HG03139 (cell line): ENCODE data around the gene HM13.
"Not testable (repeated sequence)": the region's sequence is repeated elsewhere in the genome, so short reads cannot be mapped to it uniquely, and the experiment has no call there.

Experiments
- ATAC-seq: cut with Tn5 transposase; IDR thresholded peaks from one replicate; pipeline ENCODE4 v1.9.1; 2021; ENCODE audit not compliant: unreplicated experiment

The HM13 gene

DNA sequence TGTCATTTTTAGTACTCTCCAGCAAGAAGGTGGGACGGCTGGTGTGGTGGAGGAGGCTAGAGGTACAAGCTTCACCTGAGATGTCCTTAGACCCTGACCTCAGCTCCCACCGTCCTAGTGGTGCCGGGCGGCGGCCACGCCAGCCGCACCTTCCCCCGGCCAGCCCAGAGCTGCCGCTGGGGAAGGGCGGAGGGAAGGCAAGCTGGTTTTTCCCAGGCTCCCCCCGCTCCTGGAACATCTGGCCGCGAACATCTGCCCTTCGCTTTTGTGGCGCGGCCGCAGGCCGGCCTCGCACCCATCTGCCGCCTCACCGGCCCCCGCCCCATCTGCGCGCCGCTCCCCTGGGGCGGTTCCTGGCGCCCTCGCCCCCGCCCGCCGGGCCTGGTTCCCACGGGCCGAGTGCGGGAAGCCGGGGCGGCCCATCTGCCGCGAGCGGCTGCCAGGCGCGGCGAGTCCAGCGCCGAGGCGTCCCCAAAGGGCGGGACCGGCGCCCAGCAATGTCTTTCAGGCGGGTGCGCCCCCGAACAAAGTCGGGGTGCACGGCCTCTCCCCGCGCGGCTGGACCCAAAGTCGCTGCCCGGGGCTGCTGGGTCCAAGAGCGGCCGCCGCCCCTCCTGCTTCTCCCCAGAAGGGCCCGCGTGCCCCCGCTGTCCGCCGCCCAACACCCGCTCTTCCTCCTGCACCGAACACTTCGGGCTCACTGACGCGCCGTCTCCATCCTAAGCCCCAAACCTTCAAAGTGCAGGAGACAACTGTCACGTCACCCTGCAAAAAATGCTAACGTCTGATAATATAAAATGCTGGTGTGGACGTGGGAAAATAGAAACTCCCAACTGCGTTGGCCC lies 73.5 kb downstream of the HM13 start:
- ATAC-seq: no peak

DNA sequence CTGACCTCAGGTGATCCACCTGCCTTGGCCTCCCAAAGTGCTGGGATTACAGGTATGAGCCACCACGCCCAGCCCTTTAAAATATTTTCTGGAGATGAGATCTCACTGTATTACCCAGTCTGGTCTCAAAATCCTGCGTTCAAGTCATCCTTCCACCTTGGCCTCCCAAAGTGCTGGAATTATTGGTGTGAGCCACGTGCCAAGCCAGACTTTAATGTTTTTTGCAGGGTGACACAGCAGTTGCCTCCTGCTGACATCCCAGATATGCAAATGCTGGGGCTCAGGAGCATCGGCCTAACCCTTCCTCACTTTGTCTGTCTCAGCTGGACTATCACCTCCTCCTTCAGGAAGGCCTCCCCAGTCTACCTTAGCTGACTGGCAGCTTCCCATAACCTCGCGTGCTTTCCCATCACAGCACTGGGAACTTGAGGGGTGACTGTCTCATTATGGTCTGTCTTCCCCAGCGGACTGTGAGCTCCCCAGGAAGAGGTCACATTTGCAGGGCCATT lies 76.5 kb downstream of the HM13 start:
- ATAC-seq: no peak

DNA sequence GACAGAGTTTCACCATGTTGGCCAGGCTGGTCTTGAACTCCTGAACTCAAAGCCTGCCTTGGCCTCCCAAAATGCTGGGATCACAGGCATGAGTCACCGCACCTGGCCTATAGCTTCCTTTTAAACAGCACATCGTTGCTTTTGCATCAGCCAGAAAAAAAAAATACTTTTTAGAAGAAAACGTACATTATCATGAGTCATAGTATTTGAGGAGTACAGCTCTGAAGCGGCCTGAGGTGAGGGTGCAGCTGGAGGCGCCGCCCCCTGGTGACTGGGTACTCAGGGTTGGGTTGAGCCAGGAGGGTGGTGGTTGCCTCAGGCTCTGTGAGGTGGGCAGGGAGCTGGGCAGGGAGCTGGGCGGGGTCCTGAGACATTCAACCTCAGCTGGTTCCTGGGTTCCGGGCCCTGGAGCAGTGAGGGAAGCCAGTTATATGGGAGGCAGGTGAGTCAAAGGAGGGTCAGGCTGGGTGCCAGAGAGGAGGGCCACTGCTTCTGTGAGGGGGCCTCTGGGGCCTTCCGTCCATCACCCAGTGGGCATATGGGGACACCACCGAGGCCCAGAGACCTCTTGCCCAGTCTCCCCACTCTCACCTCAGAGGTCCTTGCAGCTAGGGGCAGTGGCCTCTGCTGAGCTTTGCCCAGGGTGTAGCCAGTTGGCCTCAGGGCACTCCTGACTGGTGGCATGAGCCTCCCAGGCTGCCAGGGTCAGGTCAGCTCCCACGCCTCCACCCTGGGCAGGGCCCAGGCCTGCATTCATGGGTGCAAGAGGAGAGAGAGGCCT lies 79.2 kb downstream of the HM13 start:
- ATAC-seq: no peak

DNA sequence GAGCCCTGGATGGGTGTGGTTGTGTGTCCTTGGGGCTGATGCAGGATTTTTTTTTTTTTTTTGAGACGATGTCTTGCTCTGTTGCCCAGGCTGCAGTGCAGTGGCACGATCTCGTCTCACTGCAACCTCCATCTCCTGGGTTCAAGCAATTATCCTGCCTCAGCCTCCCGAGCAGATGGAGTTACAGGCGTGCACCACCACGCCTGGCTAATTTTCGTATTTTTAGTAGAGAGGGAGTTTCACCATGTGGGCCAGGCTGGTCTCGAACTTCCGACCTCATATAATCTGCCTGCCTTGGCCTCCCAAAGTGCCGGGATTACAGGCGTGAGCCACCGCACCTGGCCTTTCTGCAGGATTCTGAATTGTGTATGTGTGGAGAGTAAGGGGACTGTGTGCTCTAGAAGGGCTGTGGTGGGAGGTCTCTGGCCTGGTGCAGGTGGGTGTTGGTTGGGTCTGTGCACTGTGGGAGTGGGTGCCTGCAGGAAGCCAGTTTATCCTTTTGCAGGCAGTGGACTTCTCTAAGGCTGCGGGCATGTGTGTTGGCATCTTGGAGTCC lies 79.8 kb downstream of the HM13 start:
- ATAC-seq: no peak

DNA sequence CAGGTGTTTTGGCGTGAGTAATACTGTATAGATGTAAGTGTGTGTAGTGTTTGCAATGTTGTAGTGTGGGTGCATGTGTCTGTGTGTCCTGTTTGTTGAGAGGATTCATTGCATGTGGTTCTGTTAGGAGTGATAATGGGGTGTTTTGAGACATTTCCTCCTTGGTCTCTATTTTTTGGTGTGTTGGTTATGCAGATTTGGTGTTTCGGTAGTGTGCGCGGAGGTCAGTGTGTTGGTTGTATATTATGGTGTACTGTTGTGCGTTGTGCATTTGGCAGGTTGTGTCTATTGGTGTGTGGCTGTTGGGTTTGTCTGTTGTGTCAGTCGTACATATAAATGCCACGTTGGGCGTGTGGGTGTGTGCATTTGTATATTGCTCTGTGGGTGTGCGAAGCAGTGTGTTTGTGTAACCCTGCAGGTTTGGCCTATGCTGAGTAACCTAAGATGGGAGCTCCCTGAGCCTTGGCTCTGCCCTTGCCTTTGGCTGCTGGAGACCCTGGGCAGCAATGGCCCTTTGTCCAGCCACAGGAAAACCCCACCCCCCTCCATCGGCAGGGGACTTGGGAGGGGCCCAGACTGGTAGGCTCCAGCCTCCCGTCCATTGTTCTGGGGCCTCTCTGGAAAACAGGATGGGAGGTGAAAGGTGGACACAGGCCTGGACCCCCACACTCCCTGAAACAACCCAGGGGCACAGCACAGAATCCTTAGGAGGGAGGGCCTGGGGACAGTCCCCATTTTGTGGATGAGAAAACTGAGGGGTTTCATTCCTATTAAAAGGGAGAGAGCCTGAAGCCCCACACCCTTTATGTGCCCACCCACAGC lies 80.5 kb downstream of the HM13 start:
- no peak for ATAC-seq

DNA sequence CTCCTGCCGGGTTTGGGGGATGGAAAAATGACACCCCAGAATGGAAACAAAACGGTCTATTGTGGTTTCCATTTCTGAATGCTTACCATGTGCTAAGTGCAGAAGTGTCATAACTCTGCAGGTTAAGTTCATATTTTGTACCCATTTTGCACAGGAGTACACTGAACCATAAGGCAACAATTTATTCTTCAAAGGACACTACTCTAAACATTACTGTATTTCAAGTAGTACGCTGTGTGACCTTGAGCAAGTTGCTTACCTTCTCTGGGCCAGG lies 81.1 kb downstream of the HM13 start:
- ATAC-seq: no peak

DNA sequence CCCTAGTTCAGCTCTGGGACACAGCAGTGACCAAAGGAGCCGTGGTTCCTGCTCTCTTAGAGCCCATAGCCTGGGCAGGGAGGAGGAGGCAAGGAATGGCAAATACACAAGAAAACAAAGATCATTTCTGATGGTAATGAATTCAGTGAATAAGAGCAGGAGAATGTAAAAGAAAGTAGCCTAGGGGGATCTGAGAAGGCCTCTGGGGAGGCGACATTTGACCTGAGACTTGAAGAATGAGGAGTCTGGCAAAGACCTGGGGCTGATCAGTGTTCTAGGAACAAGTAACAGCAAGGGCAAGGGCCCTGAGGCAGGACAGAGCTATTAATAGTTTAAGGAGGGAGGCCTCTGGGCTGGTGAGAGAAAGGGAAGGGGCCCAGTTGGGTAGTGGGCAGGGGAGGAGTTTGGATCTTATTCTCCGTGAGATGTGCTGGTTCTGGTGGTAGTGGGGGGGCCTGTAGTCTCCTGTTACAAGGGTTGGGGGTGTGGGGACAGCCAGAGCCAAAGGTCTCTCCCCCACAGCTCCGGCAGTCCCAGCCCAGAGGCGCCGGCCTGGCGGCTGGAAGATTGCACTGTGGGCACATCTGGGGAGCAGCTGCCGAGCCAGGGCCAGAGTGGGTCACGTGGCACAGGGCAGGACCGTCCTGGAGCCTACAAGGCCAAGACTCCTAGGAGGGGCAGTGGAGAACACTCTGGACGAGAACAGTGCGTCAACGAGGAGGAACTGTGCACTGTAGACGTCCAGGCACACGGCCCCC lies 81.6 kb downstream of the HM13 start:
- ATAC-seq: no peak

DNA sequence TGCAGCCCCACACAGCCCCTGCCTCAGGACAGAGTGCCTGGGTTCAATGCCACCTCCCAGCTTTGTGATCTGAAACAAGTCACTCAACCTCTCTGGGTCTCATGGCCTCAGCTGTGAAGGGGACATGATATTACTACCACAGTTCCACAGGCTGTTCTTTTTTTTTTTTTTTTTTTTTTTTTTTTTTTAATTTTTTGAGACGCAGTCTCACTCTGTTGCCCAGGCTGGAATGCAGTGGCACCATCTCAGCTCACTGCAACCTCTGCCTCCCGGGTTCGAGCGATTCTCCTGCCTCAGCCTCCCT lies 82.1 kb downstream of the HM13 start:
- not testable (repeated sequence) for ATAC-seq

DNA sequence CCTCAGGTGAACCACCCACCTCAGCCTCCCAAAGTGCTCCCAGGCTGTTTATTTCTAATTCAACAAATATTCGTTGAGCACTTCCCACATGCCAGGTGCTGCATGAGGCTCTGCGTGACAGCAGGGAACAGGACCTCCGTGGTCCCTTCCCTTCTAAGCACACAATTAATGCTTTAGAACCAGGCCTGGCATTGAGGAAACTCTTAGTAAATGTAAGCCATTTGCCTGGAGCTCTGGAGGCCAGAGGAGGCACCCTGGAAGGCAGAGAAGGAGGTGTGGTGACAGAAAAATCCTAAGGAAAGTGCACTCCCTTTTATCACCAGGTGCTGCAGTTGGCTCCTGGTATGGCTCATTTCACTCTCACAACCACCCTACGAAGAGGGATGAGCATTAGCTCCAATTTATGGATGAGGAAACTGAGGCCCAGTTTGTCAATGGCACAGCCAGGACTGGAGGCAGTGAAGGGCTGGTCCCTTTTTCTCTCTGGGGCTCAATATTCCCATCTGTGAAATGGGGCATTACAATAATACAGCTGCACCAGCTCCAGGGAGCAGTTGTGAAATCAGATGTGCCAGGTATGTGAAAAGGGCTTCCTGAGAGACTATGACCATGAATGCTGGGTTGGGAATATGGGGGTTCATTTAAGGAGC lies 82.7 kb downstream of the HM13 start:
- ATAC-seq: no peak

DNA sequence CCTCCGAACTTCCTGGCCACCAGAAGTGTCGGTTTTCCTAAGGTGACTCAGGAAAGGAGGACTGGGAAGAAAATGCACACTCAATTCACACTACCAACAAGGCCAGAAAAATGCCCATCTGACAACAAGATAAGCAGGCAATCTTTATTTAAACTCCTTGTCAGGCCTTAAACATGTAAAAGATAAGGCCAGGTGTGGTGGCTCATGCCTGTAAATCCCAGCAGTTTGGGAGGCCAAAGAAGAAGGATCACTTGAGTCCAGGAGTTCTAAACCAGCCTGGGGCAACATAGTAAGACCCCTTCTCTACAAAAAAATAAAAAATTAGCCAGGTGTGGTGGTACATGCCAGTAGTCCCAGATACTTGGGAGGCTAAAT lies 83.2 kb downstream of the HM13 start:
- ATAC-seq: no peak

DNA sequence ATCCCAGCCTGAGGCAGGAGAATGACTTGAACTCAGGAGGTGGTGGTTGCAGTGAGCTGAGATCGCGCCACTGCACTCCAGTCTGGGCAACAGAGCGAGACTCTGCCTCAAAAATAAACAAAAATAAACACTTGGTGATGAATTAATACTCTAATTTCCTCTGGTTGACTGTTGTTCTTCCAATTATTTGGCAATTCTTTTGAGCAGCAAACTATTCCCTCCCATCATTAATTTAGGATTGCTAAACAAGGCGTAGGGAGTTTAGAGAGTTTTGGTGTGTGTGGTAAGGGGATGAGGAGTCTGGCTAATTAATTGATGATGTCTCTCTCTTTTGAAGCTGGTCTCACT lies 88.2 kb downstream of the HM13 start:
- no peak for ATAC-seq

DNA sequence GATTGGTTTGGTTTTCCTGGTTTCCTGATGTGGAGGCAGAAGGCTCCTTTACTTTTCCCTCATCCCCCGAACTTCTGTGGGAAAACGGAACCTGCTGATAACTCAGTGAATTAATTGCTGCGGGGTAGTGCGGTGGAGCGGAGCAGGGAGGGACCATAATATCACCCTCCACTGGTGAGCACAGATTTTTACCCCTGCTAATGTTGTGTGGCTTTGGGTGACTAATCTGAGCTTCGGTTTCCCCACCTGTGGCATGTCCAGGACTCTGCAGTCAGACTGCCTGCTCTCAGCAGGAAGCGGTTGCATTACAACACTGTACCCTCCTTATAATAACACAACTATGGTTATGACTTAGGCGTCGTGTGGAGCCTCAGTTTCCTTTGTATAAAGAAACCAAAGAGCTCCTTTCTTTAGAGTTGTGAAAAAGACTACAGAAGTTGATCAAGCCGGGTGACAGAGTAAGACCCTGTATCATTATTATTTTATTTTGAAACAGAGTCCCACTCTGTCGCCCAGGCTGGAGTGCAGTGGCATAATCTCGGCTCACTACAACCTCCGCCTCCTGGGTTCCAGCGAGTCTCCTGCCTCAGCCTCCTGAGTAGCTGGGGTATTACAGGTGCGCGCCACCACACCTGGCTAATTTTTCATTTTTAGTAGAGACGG lies 88.7 kb downstream of the HM13 start:
- ATAC-seq: no peak

DNA sequence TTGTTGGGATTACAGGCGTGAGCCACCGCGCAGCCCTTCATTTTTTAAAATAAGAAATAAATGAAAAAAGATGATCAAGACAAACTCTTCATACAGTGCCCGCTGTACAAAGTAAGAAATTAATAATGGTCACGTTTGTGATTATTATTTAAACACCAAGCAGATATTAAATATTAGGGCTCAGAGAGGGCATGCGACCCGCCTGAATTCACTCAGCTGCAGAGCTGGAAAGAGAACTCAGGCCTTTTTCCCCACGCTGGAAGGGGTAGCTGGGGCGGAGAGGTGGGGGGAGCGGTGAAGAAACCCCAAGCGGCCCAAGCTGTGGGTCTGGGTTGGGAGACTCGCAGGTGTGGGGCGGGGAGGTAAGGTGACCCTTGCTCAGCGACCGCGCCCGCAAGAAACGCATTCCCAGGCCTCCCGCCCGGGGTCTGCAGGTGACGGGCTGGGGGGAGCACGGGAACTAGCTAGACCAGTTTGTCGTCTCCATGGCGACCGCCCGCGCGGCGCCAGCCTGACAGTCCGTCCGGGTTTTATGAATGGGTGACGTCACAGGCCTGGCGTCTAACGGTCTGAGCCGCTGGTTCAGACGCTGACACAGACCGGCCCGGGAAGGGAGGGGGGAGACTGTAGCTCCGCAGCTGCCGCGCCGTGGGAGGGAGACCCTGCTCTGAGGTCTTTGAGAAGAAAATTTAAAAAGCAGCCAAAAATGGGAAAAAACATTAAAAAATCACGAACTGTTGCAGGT lies 89.8 kb downstream of the HM13 start:
- ATAC-seq: peak; percentile 42

DNA sequence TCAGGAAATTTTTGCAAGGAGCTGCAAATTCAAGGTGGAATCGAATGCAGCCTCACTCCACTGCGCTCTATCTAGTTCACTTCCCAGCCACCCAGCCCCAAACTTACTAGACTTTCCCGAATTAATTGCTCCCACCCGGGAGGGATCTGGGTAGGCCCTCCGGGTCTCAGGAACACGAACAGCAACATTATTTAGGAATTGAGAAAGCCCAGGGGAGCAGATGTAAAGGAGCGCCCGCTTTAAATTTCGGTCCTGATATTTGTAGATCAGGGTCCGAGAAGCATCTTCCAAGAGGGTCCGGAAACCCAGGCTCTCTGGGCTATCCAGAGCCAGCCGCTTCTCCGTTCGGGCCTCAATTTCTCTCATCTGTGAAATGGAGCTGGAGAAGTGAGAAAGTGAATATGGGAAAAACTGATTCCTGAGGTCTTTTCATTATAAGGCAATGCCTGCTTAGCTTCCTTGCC lies 90.4 kb downstream of the HM13 start:
- no peak for ATAC-seq

DNA sequence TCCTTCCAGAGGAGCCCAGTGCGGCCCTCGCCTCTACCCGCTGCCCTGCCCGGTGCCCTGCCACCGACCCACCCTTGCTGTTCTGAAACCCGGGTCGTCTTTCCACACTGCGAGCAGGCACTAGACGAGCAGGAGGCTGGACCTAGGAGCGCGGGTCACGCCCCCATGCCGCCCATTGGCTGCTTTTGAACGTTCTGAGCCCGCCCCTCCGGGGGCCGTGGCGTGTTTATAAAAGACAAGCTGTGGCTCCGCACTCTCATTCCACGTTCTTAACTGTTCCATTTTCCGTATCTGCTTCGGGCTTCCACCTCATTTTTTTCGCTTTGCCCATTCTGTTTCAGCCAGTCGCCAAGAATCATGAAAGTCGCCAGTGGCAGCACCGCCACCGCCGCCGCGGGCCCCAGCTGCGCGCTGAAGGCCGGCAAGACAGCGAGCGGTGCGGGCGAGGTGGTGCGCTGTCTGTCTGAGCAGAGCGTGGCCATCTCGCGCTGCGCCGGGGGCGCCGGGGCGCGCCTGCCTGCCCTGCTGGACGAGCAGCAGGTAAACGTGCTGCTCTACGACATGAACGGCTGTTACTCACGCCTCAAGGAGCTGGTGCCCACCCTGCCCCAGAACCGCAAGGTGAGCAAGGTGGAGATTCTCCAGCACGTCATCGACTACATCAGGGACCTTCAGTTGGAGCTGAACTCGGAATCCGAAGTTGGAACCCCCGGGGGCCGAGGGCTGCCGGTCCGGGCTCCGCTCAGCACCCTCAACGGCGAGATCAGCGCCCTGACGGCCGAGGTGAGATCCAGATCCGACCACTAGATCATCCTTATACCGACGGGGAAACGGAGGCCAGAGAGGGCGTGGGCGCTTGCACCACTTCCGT lies 91.0 kb downstream of the HM13 start, which contains the start of gene ID1:
Gene ID1, plus strand, starts transcription at position 259 of the 871 bp plus-strand sequence. Its CDS starts 99 bp downstream, at position 358.
- peak; percentile 86 for ATAC-seq

DNA sequence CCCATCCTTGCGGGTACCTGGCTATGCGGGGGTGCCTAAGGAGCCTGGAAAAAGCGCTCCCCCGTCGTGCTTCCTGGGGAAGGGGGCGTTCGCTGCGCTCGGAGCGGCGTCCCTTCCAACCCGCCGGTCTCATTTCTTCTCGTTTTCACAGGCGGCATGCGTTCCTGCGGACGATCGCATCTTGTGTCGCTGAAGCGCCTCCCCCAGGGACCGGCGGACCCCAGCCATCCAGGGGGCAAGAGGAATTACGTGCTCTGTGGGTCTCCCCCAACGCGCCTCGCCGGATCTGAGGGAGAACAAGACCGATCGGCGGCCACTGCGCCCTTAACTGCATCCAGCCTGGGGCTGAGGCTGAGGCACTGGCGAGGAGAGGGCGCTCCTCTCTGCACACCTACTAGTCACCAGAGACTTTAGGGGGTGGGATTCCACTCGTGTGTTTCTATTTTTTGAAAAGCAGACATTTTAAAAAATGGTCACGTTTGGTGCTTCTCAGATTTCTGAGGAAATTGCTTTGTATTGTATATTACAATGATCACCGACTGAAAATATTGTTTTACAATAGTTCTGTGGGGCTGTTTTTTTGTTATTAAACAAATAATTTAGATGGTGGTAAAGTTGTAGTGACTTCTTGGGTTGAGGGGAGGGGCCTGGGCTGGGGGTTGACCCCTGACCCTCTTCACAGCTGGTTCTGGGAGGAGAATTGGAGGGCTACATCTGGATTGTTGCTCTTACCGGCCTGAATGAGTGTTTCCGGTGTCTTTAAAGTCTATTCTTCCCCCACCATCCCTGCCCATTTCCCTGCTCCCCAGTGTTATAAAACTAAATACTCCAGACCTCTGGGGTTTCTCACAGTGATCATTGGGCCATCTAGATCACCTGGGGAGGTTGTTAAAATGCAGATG lies 91.9 kb downstream of the HM13 start:
- no peak for ATAC-seq
